Muscle layer of duodenum (tissue), 2 donors: ENCODE measurements around the gene ESM1.
"Not testable (repeated sequence)": the region's sequence is repeated elsewhere in the genome, so short reads cannot be mapped to it uniquely, and the experiment has no call there.

Experiments used
- H3K27ac ChIP-seq: one replicate; pipeline ENCODE4 v1.7.0; 2013; ENCODE audit warnings: mild to moderate bottlenecking, low read length
- H3K27me3 ChIP-seq: one replicate; pipeline ENCODE4 v1.7.0; 2013; ENCODE audit warnings: low read depth, mild to moderate bottlenecking, control low read depth, low read length
- H3K36me3 ChIP-seq, 2 donors: one replicate each; pipeline ENCODE4 v1.7.0; 2013; ENCODE audit warnings: low read length in 2 of 2, control low read depth in 1 of 2, mild to moderate bottlenecking in 1 of 2; ENCODE audit not compliant: insufficient read depth in 2 of 2, control insufficient read depth in 1 of 2
- H3K4me1 ChIP-seq, 2 donors: one replicate each; pipeline ENCODE4 v1.7.0; 2013; ENCODE audit warnings: low read length in 2 of 2, mild to moderate bottlenecking in 2 of 2, control low read depth in 1 of 2, moderate library complexity in 1 of 2; ENCODE audit not compliant: insufficient read depth in 2 of 2, control insufficient read depth in 1 of 2
- H3K4me3 ChIP-seq, 2 donors: one replicate each; pipeline ENCODE4 v1.7.0; 2013; ENCODE audit warnings: low read length in 2 of 2, low read depth in 1 of 2, mild to moderate bottlenecking in 1 of 2
- H3K9me3 ChIP-seq, 2 donors: one replicate each; pipeline ENCODE4 v1.7.0; 2013; ENCODE audit warnings: low read length in 2 of 2, control low read depth in 1 of 2, mild to moderate bottlenecking in 1 of 2; ENCODE audit not compliant: control insufficient read depth in 1 of 2
- donor health status: healthy.

Gene ESM1

GRCh38 chr5:54985301-54986268 is at the start of gene ESM1:
Gene ESM1 (minus strand): TSS chr5:54985593. CDS start chr5:54985517, 76 bp downstream.
- no peak within 1 kb of the TSS for H3K27ac ChIP-seq
- H3K36me3 ChIP-seq = no peaks in the 10 kb centered on the region
- no peaks in the 10 kb centered on the region for H3K4me1 ChIP-seq
- H3K9me3 ChIP-seq = no peaks in the 10 kb centered on the region
- no peak within 1 kb of the TSS for H3K4me3 ChIP-seq
- H3K27me3 ChIP-seq = peaks cover 7% of the 10 kb centered on the region

GRCh38 chr5:55033568-55033967 is 48.2 kb upstream of the ESM1 start:
- no peaks in the 10 kb centered on the region for H3K36me3 ChIP-seq
- no peaks in the 10 kb centered on the region for H3K27me3 ChIP-seq

GRCh38 chr5:55031492-55031891 is 46.1 kb upstream of the ESM1 start:
- H3K9me3 ChIP-seq = no peaks in the 10 kb centered on the region
- H3K36me3 ChIP-seq = no peaks in the 10 kb centered on the region
- H3K4me1 ChIP-seq = no peaks in the 10 kb centered on the region
- H3K4me3 ChIP-seq = no peak overlapping the region
- no peak overlapping the region for H3K27ac ChIP-seq
- H3K27me3 ChIP-seq = no peaks in the 10 kb centered on the region

More at GRCh38 chr5:55033568-55033967, 48.2 kb upstream of the ESM1 start:
- H3K9me3 ChIP-seq = no peaks in the 10 kb centered on the region
- no peaks in the 10 kb centered on the region for H3K4me1 ChIP-seq
- H3K27ac ChIP-seq = no peak overlapping the region
- H3K4me3 ChIP-seq = no peak overlapping the region

- no peak overlapping the region for H3K27ac ChIP-seq
- H3K9me3 ChIP-seq = no peaks in the 10 kb centered on the region
- no peaks in the 10 kb centered on the region for H3K27me3 ChIP-seq
- no peaks in the 10 kb centered on the region for H3K4me1 ChIP-seq
- no peak overlapping the region for H3K4me3 ChIP-seq
- no peaks in the 10 kb centered on the region for H3K36me3 ChIP-seq
Observed at GRCh38 chr5:55030676-55031369, 45.4 kb upstream of the ESM1 start.

- no peaks in the 10 kb centered on the region for H3K9me3 ChIP-seq
- no peak overlapping the region for H3K27ac ChIP-seq
- no peaks in the 10 kb centered on the region for H3K36me3 ChIP-seq
- no peak overlapping the region for H3K4me3 ChIP-seq
- no peaks in the 10 kb centered on the region for H3K4me1 ChIP-seq
- no peaks in the 10 kb centered on the region for H3K27me3 ChIP-seq
Observed at GRCh38 chr5:55030220-55030619, 44.8 kb upstream of the ESM1 start.

GRCh38 chr5:55027595-55027994 is 42.2 kb upstream of the ESM1 start:
- H3K27ac ChIP-seq = no peak overlapping the region

GRCh38 chr5:55022450-55022849 is 37.1 kb upstream of the ESM1 start:
- no peak overlapping the region for H3K4me3 ChIP-seq
- H3K27ac ChIP-seq = no peak overlapping the region
- no peaks in the 10 kb centered on the region for H3K36me3 ChIP-seq
- no peaks in the 10 kb centered on the region for H3K9me3 ChIP-seq
- H3K27me3 ChIP-seq = no peaks in the 10 kb centered on the region
- H3K4me1 ChIP-seq = no peaks in the 10 kb centered on the region

More at GRCh38 chr5:55027595-55027994, 42.2 kb upstream of the ESM1 start:
- H3K9me3 ChIP-seq = no peaks in the 10 kb centered on the region
- H3K4me1 ChIP-seq = no peaks in the 10 kb centered on the region
- H3K27me3 ChIP-seq = no peaks in the 10 kb centered on the region
- H3K4me3 ChIP-seq = no peak overlapping the region
- H3K36me3 ChIP-seq = no peaks in the 10 kb centered on the region

- Histone ChIP-seq H3K27ac (no peak overlapping the region), H3K4me3 (no peak overlapping the region), H3K27me3 (no peaks in the 10 kb centered on the region)
Observed at GRCh38 chr5:55021821-55022220, 36.4 kb upstream of the ESM1 start.

GRCh38 chr5:55021410-55021809 is 36.0 kb upstream of the ESM1 start:
- Histone ChIP-seq H3K27ac (no peak overlapping the region), H3K9me3 (no peaks in the 10 kb centered on the region), H3K4me3 (no peak overlapping the region), H3K4me1 (no peaks in the 10 kb centered on the region), H3K27me3 (no peaks in the 10 kb centered on the region), H3K36me3 (no peaks in the 10 kb centered on the region)

More at GRCh38 chr5:55021821-55022220, 36.4 kb upstream of the ESM1 start:
- Histone ChIP-seq H3K4me1 (no peaks in the 10 kb centered on the region), H3K36me3 (no peaks in the 10 kb centered on the region), H3K9me3 (no peaks in the 10 kb centered on the region)

GRCh38 chr5:55010149-55010548 is 24.8 kb upstream of the ESM1 start:
- not testable (repeated sequence) for H3K4me1 ChIP-seq, H3K4me3 ChIP-seq, H3K27ac ChIP-seq, H3K27me3 ChIP-seq, H3K36me3 ChIP-seq
- peaks cover 0 to 13% of the 10 kb centered on the region in 2 donors for H3K9me3 ChIP-seq

- no peaks in the 10 kb centered on the region for H3K9me3 ChIP-seq
- H3K27ac ChIP-seq = no peak overlapping the region
Observed at GRCh38 chr5:55004729-55005128, 19.3 kb upstream of the ESM1 start.

More at GRCh38 chr5:55004729-55005128, 19.3 kb upstream of the ESM1 start:
- H3K4me3 ChIP-seq = no peak overlapping the region
- no peaks in the 10 kb centered on the region for H3K27me3 ChIP-seq
- no peaks in the 10 kb centered on the region for H3K4me1 ChIP-seq
- H3K36me3 ChIP-seq = no peaks in the 10 kb centered on the region
